GM12874 (cell line): ENCODE results near the gene MX1.

Source experiments
- TF ChIP-seq, protein P1 (sequence below): IDR thresholded peaks from 2 replicates; pipeline ENCODE4 v1.5.1; 2011; ENCODE audit warnings: low read depth, mild to moderate bottlenecking, control low read depth, low read length, moderate library complexity; ENCODE audit not compliant: insufficient read depth

MX1 gene

DNA sequence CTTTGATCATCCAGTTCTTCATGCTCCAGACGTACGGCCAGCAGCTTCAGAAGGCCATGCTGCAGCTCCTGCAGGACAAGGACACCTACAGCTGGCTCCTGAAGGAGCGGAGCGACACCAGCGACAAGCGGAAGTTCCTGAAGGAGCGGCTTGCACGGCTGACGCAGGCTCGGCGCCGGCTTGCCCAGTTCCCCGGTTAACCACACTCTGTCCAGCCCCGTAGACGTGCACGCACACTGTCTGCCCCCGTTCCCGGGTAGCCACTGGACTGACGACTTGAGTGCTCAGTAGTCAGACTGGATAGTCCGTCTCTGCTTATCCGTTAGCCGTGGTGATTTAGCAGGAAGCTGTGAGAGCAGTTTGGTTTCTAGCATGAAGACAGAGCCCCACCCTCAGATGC lies 32.5 kb downstream of the MX1 start:
- TF ChIP-seq, protein P1, sequence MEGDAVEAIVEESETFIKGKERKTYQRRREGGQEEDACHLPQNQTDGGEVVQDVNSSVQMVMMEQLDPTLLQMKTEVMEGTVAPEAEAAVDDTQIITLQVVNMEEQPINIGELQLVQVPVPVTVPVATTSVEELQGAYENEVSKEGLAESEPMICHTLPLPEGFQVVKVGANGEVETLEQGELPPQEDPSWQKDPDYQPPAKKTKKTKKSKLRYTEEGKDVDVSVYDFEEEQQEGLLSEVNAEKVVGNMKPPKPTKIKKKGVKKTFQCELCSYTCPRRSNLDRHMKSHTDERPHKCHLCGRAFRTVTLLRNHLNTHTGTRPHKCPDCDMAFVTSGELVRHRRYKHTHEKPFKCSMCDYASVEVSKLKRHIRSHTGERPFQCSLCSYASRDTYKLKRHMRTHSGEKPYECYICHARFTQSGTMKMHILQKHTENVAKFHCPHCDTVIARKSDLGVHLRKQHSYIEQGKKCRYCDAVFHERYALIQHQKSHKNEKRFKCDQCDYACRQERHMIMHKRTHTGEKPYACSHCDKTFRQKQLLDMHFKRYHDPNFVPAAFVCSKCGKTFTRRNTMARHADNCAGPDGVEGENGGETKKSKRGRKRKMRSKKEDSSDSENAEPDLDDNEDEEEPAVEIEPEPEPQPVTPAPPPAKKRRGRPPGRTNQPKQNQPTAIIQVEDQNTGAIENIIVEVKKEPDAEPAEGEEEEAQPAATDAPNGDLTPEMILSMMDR: no peak

- TF ChIP-seq, protein P1: no peak
These were observed 34.0 kb downstream of the MX1 start for GRCh38 chr21:41459884-41460534.

DNA sequence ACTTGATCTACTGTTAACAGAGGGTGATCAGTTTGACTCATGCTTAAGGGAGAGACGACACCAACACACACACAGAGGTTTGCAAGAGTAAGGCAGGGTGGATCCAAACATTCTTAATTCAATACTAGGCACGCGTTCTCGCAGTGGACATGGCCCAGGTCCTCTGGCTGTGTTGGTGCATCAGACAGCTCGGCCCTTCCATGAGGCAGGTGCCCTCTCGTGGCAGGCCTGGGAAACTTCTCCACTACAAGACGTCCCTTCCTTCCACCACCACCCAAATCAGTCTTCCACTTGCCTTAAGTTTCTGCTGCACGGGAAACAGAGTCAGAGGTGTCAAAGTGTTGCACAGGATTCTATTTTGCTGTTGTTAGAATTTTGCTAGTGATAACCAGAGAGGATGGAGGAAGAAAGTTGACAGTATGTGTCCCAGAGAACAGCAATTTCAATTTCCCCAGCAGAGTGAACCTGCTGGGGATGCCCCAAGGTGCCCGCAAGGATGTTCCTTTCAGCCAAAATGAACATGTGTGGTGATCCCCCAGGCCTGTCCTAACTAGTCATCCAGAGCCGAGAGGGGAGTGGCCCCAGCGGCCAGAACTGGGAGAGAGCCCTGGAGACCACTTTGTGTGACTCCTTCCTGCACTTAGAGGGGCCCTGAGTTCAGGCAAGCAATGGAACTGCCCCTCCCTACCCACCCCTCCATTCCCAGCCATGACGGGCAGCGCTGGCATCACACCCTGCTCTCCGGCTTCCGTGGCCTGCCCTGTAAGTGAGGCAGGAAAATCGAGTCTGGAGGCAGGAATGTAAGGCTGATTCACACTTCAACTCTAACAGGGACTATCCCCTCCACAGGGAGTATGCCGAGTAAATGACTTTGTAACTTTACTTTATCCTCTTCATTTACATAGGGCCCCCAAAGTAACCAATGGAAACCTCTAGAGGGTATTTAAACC lies 34.8 kb downstream of the MX1 start:
- TF ChIP-seq, protein P1: peak; percentile 84

GRCh38 chr21:41465176-41465781 lies 39.2 kb downstream of the MX1 start:
- TF ChIP-seq, protein P1: no peak

GRCh38 chr21:41466024-41466820 lies 40.2 kb downstream of the MX1 start:
- TF ChIP-seq, protein P1: no peak

- TF ChIP-seq, protein P1: no peak
These were observed 44.0 kb downstream of the MX1 start for GRCh38 chr21:41470054-41470453.
